Measurements from ENCODE around the gene ARMCX5.

ARMCX5 gene

GRCh38 chrX:102599084-102599950 lies at the start of gene ARMCX5:
TSS of gene ARMCX5 (plus strand) at chrX:102599515. CDS start at chrX:102602142, 2,627 bp downstream.
- peak; percentile 85 for DNase-seq

- DNase-seq = no peak
Observed at GRCh38 chrX:102558607-102559006, 40.7 kb upstream of the ARMCX5 start.

DNA sequence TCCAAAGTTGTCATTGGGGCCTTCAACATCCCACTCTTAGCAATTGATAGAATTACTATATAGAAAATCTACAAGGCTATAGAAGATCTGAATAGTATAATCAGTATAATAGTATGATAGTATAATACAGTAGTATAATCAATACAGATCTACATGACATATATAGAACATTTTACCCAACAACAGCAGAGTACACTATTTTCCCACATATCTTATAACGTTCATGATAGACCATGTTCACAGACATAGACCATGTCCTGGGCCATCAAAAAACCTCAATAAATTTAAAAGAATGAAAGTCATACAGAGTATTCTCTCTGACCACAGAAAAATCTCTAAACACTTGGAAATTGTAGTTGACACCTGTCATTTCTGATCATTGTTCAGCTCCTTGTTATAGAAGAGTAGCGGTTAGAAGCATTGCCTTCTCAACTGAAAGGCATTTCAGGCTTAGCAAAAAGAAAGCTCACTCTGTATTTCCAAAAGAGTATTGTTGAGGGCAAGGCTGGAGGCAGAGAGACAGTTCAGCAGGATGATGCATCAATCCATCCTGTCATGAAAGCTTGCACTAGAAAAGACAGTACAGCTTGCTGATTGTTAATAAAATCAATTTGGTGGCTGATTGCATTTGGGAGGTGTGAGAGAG lies 38.8 kb upstream of the ARMCX5 start:
- no peak for DNase-seq

GRCh38 chrX:102580891-102581290 lies 18.4 kb upstream of the ARMCX5 start:
- DNase-seq = no peak

GRCh38 chrX:102593367-102593766 lies 5.9 kb upstream of the ARMCX5 start:
- no peak for DNase-seq

- peak; percentile 32 for DNase-seq
Observed at GRCh38 chrX:102599951-102600579, 750 bp downstream of the ARMCX5 start.

GRCh38 chrX:102604327-102604726 lies 5.0 kb downstream of the ARMCX5 start:
- DNase-seq = no peak

- no peak for DNase-seq
Observed at GRCh38 chrX:102606115-102606514, 6.8 kb downstream of the ARMCX5 start.

GRCh38 chrX:102610905-102611304 lies 11.6 kb downstream of the ARMCX5 start:
- DNase-seq = no peak

DNA sequence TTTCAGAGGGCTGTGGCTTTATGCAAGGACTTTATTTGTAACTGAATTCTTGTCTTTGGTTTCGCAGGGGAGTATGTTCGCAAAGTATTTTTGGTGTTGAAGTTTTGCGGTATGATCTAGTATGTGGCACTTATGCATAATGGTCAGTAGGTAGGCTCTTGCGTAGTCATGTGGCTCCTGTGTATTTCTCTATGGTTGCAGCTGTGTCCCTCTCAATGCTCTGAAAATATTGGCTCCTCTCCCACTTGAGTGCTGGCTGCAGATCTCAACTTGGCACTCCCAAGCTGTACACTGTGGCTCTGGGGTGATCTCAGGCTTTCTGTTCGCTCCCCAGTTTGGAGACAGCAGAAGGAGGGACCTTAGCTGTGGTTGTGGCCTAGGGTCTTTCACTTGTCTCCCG lies 24.8 kb downstream of the ARMCX5 start:
- DNase-seq = no peak

DNA sequence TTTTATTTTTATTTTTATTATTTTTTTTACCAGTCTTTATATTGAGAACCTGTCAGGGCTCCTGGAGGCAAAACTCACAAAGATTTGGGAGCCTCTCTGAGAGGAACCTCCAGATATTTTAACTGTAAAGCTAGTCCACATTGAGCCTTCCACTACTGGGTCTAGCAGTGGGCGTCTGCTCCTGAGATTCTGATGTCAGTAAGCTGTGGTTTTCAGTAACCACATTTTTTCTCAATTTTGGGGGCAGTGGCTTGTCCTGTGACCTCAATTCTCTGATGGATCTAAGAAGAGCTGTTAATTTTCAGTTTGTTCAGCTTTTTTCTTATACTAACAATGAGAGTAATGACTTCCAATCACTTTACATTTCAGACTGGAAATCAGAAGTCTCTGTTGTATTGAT lies 28.3 kb downstream of the ARMCX5 start:
- DNase-seq = no peak

DNA sequence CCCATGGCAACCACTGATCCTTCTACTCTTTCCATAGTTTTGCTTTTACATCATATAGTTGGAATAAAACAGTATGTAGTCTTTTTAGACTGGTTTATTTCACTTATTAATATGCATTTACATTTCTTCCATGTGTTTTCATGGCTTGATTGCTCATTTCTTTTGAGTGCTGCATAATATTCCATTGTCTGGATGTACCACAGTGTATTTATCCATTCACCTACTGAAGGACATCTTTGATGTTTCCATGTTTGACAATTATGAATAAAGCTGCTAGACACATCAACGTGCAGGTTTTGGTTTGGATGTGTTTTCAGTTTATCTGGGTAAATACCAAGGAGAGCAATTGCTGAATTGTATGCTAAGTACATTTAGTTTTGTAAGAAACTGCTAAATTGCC lies 38.2 kb downstream of the ARMCX5 start:
- no peak for DNase-seq

DNA sequence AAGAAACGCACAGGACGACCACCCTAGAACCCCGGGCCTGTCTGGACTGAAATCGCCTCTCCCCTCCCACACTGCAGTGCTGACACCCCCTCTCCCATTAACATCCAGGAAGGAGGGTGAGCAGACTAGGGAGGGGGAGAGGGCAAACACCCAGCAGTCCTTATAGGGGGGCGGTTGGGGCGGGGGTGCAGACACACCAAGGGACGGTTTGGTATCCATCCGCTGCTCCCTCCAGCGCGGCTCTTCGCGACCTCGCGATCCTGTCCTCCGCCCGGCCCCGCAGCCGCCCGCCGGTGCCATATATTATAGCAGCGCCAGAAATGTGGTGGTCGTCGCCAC lies 51.6 kb downstream of the ARMCX5 start:
- peak; percentile 6 for DNase-seq

- DNase-seq = peak; percentile 41
Observed at GRCh38 chrX:102651242-102652011, 52.1 kb downstream of the ARMCX5 start, which contains the start of gene GPRASP1. TSS of gene GPRASP1 (plus strand) at chrX:102651483. CDS start at chrX:102653914, 2,431 bp downstream.

- DNase-seq = peak; percentile 42
Observed at GRCh38 chrX:102652031-102652688, 52.8 kb downstream of the ARMCX5 start.

Measured in fibroblast of upper back skin (primary cell).